Measurements from ENCODE around the gene INS. TPM values are rescaled to one million over a fixed set of nuclear protein-coding genes. Genes with fewer than 3 reads are reported as not detected.

Gene INS
- total RNA-seq, 2 donors from 2014 or later = not detected

GRCh38 chr11:2205214-2205720 is 44.3 kb upstream of the INS start:
- WGBS = 100% methylated on average over 1 of the region's 1 CpG
- no peaks in the 10 kb centered on the region for H3K9me3 ChIP-seq
- TF ChIP-seq POLR2AphosphoS5 (IDR thresholded peaks at IDR 0.05) (no peak), POLR2A (IDR thresholded peaks at IDR 0.05) (no peak), CTCF (IDR thresholded peaks at IDR 0.05) (no peak)
- intact Hi-C loops (cut with DNase I) = no loop called here
- no peak overlapping the region for H3K4me3 ChIP-seq
- no peaks in the 10 kb centered on the region for H3K27me3 ChIP-seq (replicated peaks; ENCODE audit: insufficient read depth)
- no peak overlapping the region for H3K27ac ChIP-seq
- DNase-seq (ENCODE audit: low spot score) = no peak
- H3K4me1 ChIP-seq (replicated peaks) = peaks cover 10% of the 10 kb centered on the region
- H3K36me3 ChIP-seq = no peaks in the 10 kb centered on the region

DNA sequence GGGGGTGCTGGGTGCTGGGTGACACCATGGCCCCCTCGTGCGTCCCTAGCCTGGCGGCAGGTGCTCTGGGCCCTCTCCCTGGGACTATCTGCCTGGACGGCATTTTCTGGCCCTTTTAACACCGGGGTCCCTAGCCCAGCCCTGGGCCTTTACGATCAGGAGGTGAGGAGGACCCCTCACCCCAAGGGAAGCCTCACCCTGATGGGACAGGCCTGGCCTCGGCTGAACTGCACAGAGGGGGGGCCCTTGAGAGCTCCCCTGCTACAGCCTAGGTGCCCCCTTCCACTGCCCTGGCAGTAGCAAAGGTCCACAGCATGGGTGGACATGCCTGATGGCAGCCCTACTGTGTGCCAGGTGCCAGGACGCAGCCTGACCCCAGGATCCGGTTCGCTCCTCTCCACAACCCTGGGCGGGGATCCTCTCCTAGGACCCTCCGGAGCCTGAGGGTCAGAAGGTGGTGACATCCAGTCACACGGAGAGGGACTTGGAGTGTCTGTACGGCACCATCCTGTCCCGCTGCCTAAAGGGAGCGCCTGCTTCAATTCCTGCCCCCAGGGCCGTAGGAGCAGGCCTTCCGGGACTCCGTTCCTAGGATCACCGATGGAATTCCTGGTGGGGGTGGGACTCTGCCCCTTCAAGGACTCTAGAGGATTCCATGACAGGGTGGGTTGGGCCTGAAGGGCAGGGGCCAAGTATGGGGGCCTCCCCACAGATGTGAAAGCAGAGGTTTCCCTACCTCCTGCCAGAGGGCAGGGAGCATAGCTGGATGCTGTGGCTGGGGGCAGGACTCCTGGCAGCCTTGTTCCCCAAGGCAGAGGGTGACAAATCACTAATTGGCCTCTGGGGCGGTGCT is 43.6 kb upstream of the INS start:
- Histone ChIP-seq H3K27me3 (replicated peaks; ENCODE audit: insufficient read depth) (no peaks in the 10 kb centered on the region), H3K4me3 (no peak overlapping the region), H3K36me3 (no peaks in the 10 kb centered on the region), H3K9me3 (no peaks in the 10 kb centered on the region), H3K4me1 (replicated peaks) (peaks cover 10% of the 10 kb centered on the region), H3K27ac (no peak overlapping the region)
- no peak for DNase-seq (ENCODE audit: low spot score)
- WGBS = 83% methylated on average over 18 of the region's 21 CpGs
- intact Hi-C loops (cut with DNase I) = no loop called here
- no peak for TF ChIP-seq POLR2AphosphoS5 (IDR thresholded peaks at IDR 0.05)
- no peak for TF ChIP-seq POLR2A (IDR thresholded peaks at IDR 0.05)
- no peak for TF ChIP-seq CTCF (IDR thresholded peaks at IDR 0.05)

DNA sequence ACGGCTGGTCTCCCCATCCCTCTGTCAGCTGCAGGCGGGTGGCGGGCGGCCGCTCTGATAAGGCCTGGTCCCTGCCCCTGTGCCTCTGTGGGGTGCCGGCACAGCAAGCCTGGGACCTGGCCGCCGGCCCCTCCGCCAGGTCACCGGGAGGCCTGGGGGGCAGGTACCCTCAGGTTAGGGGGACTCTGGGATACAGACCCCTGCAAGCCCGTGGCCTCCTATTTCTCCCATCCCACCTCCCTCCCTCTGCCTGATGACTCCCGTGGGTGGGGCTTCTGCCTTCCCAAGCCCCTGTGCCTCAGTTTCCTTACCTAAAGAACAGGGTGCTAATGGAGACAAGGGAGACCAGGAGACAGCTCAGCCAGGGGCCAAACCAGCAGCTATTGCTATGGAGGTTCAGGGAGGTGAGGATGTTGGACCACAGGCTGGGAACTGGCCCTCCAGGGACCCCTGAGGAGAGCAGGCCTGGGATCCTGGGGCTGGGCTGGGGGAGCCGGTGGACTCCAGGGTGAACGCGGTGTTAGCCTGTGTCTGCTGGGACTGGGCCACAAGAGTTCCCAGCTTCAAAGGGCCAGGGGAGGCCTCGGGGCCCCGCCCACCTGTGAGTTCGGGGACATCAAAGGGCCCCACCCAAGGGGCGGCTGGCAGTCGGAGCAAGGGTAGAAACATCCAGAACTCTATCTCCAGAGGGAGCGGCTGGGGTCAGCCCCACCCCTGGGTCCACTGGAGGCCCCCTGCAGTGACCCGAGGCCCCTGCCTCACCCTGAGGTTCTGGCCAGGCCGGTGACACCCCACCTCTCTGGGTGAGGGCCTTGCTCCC is 42.6 kb upstream of the INS start:
- WGBS = 61% methylated on average over 23 of the region's 23 CpGs
- intact Hi-C loops (cut with DNase I) = no loop called here
- no peak for DNase-seq (ENCODE audit: low spot score)
- Histone ChIP-seq H3K27ac (no peak overlapping the region), H3K4me1 (replicated peaks) (peaks cover 10% of the 10 kb centered on the region), H3K27me3 (replicated peaks; ENCODE audit: insufficient read depth) (no peaks in the 10 kb centered on the region), H3K4me3 (no peak overlapping the region), H3K36me3 (no peaks in the 10 kb centered on the region), H3K9me3 (no peaks in the 10 kb centered on the region)
- no peak for TF ChIP-seq POLR2AphosphoS5 (IDR thresholded peaks at IDR 0.05)
- TF ChIP-seq CTCF (IDR thresholded peaks at IDR 0.05) = no peak
- no peak for TF ChIP-seq POLR2A (IDR thresholded peaks at IDR 0.05)

GRCh38 chr11:2202900-2203439 is 42.0 kb upstream of the INS start:
- peaks cover 10% of the 10 kb centered on the region for H3K4me1 ChIP-seq (replicated peaks)
- 52% methylated on average over 10 of the region's 10 CpGs for WGBS
- no peaks in the 10 kb centered on the region for H3K27me3 ChIP-seq (replicated peaks; ENCODE audit: insufficient read depth)
- intact Hi-C loops (cut with DNase I) = no loop called here
- H3K4me3 ChIP-seq = no peak overlapping the region
- no peak overlapping the region for H3K27ac ChIP-seq
- TF ChIP-seq POLR2A (IDR thresholded peaks at IDR 0.05) = no peak
- no peak for TF ChIP-seq CTCF (IDR thresholded peaks at IDR 0.05)
- no peak for TF ChIP-seq POLR2AphosphoS5 (IDR thresholded peaks at IDR 0.05)
- H3K9me3 ChIP-seq = no peaks in the 10 kb centered on the region
- DNase-seq (ENCODE audit: low spot score) = no peak
- H3K36me3 ChIP-seq = no peaks in the 10 kb centered on the region

Measured in prostate gland (tissue), 2 donors.